Spleen (tissue), 11 donors: ENCODE results near the gene HNRNPA3. TPM values are rescaled to one million over a fixed set of nuclear protein-coding genes. Genes with fewer than 3 reads are reported as not detected.

Experiments used
- DNase-seq: peaks from one replicate; pipeline ENCODE4 v3.0.0-alpha.2; 2020
- H3K27ac ChIP-seq, 8 donors: fragments of 200-600 bp; sonication (generic) in 7 of 8; 1 replicate in 4 of 8; 2 replicates in 4 of 8; pipeline versions ENCODE4 v1.5.0 to v1.8.0; 2016 to 2021; ENCODE audit warnings: inconsistent platforms in 4 of 8, mild to moderate bottlenecking in 4 of 8, moderate library complexity in 1 of 8
- H3K27me3 ChIP-seq, 7 donors: fragments of 200-600 bp; sonication (generic) in 6 of 7; replicated peaks in 1 of 7; 1 replicate in 4 of 7; 2 replicates in 3 of 7; pipeline versions ENCODE4 v1.5.0 to v1.8.0; 2016 to 2021; ENCODE audit warnings: inconsistent platforms in 3 of 7, mild to moderate bottlenecking in 1 of 7
- H3K36me3 ChIP-seq, 6 donors: fragments of 200-600 bp; sonication (generic) in 5 of 6; 1 replicate in 4 of 6; 2 replicates in 2 of 6; pipeline versions ENCODE4 v1.5.0 to v1.8.0; 2016 to 2021; ENCODE audit warnings: inconsistent platforms in 2 of 6
- H3K4me1 ChIP-seq, 6 donors: fragments of 200-600 bp; sonication (generic) in 5 of 6; 1 replicate in 3 of 6; 2 replicates in 3 of 6; pipeline versions ENCODE4 v1.5.0 to v1.8.0; 2016 to 2021; ENCODE audit warnings: inconsistent platforms in 3 of 6
- H3K4me3 ChIP-seq, 8 donors: fragments of 200-600 bp; sonication (generic) in 7 of 8; 1 replicate in 4 of 8; 2 replicates in 4 of 8; pipeline versions ENCODE4 v1.5.0 to v1.8.0; 2016 to 2021; ENCODE audit warnings: inconsistent platforms in 4 of 8, mild to moderate bottlenecking in 4 of 8, moderate library complexity in 2 of 8
- H3K9me3 ChIP-seq, 8 donors: fragments of 200-600 bp; sonication (generic) in 7 of 8; 1 replicate in 4 of 8; 2 replicates in 4 of 8; pipeline versions ENCODE4 v1.5.0 to v1.8.0; 2016 to 2021; ENCODE audit warnings: inconsistent platforms in 4 of 8
- POLR2A ChIP-seq, 3 donors: fragments of 450-650 bp; IDR thresholded peaks; one replicate each; pipeline ENCODE4 v1.5.1; 2017; ENCODE audit warnings: antibody characterized with exemption in 3 of 3, mild to moderate bottlenecking in 1 of 3
- POLR2AphosphoS5 ChIP-seq, 3 donors: sonication (generic); formaldehyde crosslinking; IDR thresholded peaks; one replicate each; pipeline ENCODE4 v1.5.1; 2017; ENCODE audit warnings: antibody characterized with exemption in 3 of 3
- WGBS, 5 donors: extraction: QIAGEN DNeasy Blood & Tissue Kit in 3 of 5; methylation state at CpG; one replicate each; pipeline versions ENCODE4 v1.1.5 to v1.1.7; 2013 to 2018; 5-methylcytosine and 5-hydroxymethylcytosine counted together
- intact Hi-C: fragments of 100-400 bp; cut with DNase I; formaldehyde crosslinking; loops from one replicate; pipeline ENCODE4 v1.15.0; 2023; ENCODE audit warnings: low total_unique reads
- polyA plus RNA-seq, 3 donors: library from polyadenylated mRNA; stranded (reverse); fragments of 200-250 nt; gene quantifications; one replicate each; pipeline ENCODE4 v1.2.1, GENCODE V29; 2013
- total RNA-seq, 7 donors: library from RNA; depleted of rRNA in 3 of 7; stranded (reverse); fragments of >200 nt in 3 of 7; fragmentation: NEBNext Ultra II Directional in 4 of 7; extraction: Animal tissue kit (Norgen Biotek cat#: 25700) in 4 of 7; gene quantifications; one replicate each; pipeline versions ENCODE4 v1.1.0 to v1.2.1, GENCODE V29; 2016 to 2021
- TF ChIP-seq, protein P1 (sequence below), 11 experiments: fragments of 200-600 bp in 7 of 11; fragments of 450-650 bp in 4 of 11; sonication (generic) in 4 of 11; IDR thresholded peaks in 8 of 11; conservative IDR thresholded peaks in 3 of 11; 1 replicate in 7 of 11; 2 replicates in 4 of 11; pipeline versions ENCODE4 v1.4.0 to v1.8.0; 2016 to 2021; ENCODE audit warnings: antibody characterized with exemption in 11 of 11, inconsistent platforms in 4 of 11, mild to moderate bottlenecking in 1 of 11
- donor health status: healthy with polysubstance abuse.
- donor health status: DM: no; HTN: no; CAD: no; lungs with moderate emphysema.
- donor health status: DM: no; HTN: no; CAD: no.
- donor health status: Bipolar disorder and iron deficiency.
- donor health status: healthy.
- donor health status: DM: no; HTN: no; CAD: no.
- donor health status: DM: yes; HTN: yes; CAD: no.

HNRNPA3 gene
- total and polyA plus RNA-seq, 10 donors: 79.8 to 213 (median 158) TPM

DNA sequence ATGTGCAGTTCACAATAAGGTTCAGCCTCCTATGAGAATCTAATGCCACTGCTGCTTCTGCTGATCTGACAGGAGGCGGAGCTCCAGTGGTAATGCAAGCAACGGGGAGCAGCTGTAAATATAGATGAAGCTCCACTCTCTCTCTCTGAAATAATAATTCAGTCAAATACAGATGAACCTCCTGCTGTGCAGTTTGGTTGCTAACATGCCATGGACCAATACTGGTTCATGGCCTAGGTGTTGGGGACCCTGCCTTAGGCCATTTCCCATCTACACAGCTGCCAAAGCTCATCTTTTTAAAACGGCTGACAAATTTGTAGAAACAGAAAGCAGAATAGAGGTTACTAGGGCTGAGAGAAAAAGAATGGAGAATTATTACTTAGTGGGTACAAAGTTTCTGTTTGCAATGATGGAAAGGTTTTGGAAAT lies 10.7 kb upstream of the HNRNPA3 start:
- H3K27ac ChIP-seq: no peak overlapping the region
- intact Hi-C loops: no loop called here
- no peaks in the 10 kb centered on the region for H3K4me1 ChIP-seq
- no peaks in the 10 kb centered on the region for H3K27me3 ChIP-seq
- WGBS, 5 donors: 60 to 73% (median 70%) methylated on average over 3 of the region's 3 CpGs
- H3K4me3 ChIP-seq: no peak overlapping the region
- TF ChIP-seq POLR2A (IDR thresholded peaks at IDR 0.05): no peak
- TF ChIP-seq POLR2AphosphoS5 (IDR thresholded peaks at IDR 0.05): no peak
- TF ChIP-seq, protein P1, sequence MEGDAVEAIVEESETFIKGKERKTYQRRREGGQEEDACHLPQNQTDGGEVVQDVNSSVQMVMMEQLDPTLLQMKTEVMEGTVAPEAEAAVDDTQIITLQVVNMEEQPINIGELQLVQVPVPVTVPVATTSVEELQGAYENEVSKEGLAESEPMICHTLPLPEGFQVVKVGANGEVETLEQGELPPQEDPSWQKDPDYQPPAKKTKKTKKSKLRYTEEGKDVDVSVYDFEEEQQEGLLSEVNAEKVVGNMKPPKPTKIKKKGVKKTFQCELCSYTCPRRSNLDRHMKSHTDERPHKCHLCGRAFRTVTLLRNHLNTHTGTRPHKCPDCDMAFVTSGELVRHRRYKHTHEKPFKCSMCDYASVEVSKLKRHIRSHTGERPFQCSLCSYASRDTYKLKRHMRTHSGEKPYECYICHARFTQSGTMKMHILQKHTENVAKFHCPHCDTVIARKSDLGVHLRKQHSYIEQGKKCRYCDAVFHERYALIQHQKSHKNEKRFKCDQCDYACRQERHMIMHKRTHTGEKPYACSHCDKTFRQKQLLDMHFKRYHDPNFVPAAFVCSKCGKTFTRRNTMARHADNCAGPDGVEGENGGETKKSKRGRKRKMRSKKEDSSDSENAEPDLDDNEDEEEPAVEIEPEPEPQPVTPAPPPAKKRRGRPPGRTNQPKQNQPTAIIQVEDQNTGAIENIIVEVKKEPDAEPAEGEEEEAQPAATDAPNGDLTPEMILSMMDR (IDR thresholded peaks at IDR 0.05 in 8 of 11, conservative IDR thresholded peaks at IDR 0.05 in 3 of 11): no peak
- no peak for DNase-seq
- no peaks in the 10 kb centered on the region for H3K36me3 ChIP-seq
- H3K9me3 ChIP-seq: no peaks in the 10 kb centered on the region

DNA sequence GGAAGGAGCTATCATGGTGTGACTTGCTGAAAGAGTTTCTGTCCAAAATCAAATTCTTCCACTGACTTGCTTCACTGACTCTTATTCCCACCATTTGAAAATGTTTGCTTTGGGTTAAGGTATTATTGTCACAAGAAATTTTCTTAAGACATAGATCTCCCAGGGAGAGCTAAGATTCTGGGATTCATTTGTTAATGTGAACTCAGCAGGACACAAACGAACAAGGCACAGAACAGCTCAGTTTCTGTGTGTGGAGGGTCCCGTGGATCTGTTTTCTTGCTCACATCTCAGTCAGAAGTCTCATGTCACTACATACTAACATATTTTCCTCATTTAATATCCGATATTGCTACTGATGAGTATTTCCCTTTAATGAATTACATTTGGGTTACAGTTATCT lies 8.2 kb upstream of the HNRNPA3 start:
- H3K9me3 ChIP-seq: no peaks in the 10 kb centered on the region
- H3K36me3 ChIP-seq: no peaks in the 10 kb centered on the region
- H3K4me1 ChIP-seq: no peaks in the 10 kb centered on the region
- no peak for DNase-seq
- no peak overlapping the region for H3K27ac ChIP-seq
- no peak overlapping the region for H3K4me3 ChIP-seq
- 88 to 97% (median 90%) methylated on average over 3 of the region's 3 CpGs for WGBS, 5 donors
- H3K27me3 ChIP-seq: no peaks in the 10 kb centered on the region
- intact Hi-C loops: no loop called here
- TF ChIP-seq POLR2A (IDR thresholded peaks at IDR 0.05) (no peak), POLR2AphosphoS5 (IDR thresholded peaks at IDR 0.05) (no peak)
- TF ChIP-seq, protein P1 (IDR thresholded peaks at IDR 0.05 in 8 of 11, conservative IDR thresholded peaks at IDR 0.05 in 3 of 11): no peak

DNA sequence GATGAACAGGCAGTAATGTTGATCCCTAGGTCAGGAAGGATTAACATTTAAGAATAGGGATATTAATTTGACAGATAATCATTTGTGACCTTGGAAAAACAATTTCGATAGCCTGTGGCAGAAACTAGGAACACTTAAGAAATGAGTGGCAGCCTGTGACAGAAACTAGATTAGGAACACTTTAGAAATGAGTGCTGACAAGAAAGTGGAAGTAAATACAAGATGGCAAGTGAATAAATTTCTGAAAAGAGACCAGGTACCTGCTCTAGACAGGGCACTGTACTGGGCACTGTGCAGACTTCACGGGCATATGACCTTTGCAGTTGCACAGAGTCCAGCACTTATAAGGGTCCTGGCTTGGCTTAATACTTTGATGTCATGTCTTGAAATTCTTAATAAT lies 5.5 kb upstream of the HNRNPA3 start:
- Histone ChIP-seq H3K36me3 (no peaks in the 10 kb centered on the region), H3K9me3 (no peaks in the 10 kb centered on the region), H3K4me3 (no peak overlapping the region), H3K4me1 (peaks cover 7 to 16% (median 14%) of the 10 kb centered on the region in 6 donors), H3K27me3 (no peaks in the 10 kb centered on the region), H3K27ac (no peak overlapping the region)
- TF ChIP-seq, protein P1 (IDR thresholded peaks at IDR 0.05 in 8 of 11, conservative IDR thresholded peaks at IDR 0.05 in 3 of 11): no peak
- TF ChIP-seq POLR2A (IDR thresholded peaks at IDR 0.05): no peak
- TF ChIP-seq POLR2AphosphoS5 (IDR thresholded peaks at IDR 0.05): no peak
- no peak for DNase-seq
- intact Hi-C loops: no loop called here
- WGBS, 5 donors: 61 to 81% (median 70%) methylated on average over 2 of the region's 2 CpGs

DNA sequence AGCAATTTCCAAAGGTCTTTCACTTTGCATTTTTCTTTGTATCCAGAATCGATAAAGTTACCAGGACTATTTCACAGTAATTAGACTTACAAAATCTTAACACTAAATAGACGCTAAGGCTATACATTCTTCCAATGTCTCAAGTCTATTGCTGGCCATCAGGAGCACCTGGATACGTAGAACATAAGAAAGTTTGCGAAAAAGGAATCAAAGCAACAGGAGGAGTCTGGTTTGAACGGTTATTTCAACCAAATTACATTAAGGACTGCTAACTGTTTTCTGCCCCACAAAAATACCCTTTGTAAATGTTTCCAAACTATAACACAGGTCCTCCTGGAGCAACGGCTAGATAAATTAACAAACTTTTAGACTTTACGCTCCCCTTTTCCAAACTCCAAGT lies 1.4 kb upstream of the HNRNPA3 start:
- TF ChIP-seq POLR2A (IDR thresholded peaks at IDR 0.05) (no peak), POLR2AphosphoS5 (IDR thresholded peaks at IDR 0.05) (no peak)
- TF ChIP-seq, protein P1 (IDR thresholded peaks at IDR 0.05 in 8 of 11, conservative IDR thresholded peaks at IDR 0.05 in 3 of 11): no peak
- H3K27ac ChIP-seq: peak overlapping the region; percentile 98 to 100 (median 99)
- intact Hi-C loops: loop anchor here (5.0 kb wide), 1 partner anchor 51 kb away; the partner anchor contains the start of gene NFE2L2
- no peak for DNase-seq
- WGBS, 5 donors: 52 to 70% (median 56%) methylated on average over 7 of the region's 7 CpGs
- no peaks in the 10 kb centered on the region for H3K9me3 ChIP-seq
- peaks cover 28 to 46% (median 38%) of the 10 kb centered on the region in 6 donors for H3K4me1 ChIP-seq
- peaks cover 0 to 23% (median 7%) of the 10 kb centered on the region in 6 donors for H3K36me3 ChIP-seq
- peak overlapping the region in 4 of 8 donors; percentile 59 to 78 (median 69) for H3K4me3 ChIP-seq
- no peaks in the 10 kb centered on the region for H3K27me3 ChIP-seq
